ENCODE results near the gene PRUNE1.

PRUNE1 gene, protein sequence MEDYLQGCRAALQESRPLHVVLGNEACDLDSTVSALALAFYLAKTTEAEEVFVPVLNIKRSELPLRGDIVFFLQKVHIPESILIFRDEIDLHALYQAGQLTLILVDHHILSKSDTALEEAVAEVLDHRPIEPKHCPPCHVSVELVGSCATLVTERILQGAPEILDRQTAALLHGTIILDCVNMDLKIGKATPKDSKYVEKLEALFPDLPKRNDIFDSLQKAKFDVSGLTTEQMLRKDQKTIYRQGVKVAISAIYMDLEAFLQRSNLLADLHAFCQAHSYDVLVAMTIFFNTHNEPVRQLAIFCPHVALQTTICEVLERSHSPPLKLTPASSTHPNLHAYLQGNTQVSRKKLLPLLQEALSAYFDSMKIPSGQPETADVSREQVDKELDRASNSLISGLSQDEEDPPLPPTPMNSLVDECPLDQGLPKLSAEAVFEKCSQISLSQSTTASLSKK

DNA sequence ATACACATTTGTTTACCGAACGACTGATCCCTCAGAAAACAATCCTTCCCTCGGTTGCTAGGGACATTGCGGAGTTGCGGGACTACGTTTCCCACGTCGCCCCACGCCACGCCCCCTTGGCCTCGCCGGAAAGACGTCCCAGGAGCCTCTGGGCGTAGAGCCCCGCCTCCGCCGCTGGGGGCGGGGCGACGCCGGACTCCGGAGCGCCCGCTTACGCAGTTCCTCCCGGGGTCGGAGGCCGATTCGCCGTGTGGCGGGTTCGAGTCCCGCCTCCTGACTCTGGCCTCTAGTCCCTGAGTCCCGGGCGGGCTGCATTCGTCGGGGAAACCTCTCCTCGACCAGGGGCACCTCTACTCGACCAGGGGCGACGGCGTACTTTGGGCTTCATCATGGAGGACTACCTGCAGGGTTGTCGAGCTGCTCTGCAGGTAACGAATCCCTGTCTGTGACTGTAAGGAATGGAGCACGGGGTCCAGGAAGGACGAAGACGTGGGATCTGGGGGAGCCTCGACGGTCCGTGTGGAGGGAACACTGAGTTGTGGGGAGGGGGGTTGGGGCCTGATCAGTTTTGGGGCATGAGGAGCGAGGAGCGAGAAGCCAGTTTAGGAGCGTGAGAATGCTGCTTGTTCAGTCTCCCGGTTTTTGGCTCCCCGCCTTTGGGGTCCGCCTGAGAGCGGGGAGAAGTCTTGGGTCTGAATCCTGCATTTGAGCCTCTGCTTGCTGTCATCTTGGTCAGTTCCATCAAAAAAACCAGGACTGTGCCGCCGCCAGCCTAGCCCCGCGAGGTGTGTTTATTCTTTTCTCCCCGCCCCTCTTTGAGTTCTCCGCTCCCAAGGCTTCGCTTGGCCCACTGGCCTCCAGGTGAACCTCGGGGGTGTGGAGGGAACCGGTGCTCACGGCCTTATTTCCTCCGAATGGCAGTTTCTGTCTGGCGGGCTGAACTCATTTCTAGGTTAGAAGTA is at the start of gene PRUNE1:
Gene PRUNE1 (plus strand): TSS at position 206 of the 962 bp plus-strand sequence. CDS start 184 bp downstream, at position 390.
- DNase-seq = peak; percentile 98

DNA sequence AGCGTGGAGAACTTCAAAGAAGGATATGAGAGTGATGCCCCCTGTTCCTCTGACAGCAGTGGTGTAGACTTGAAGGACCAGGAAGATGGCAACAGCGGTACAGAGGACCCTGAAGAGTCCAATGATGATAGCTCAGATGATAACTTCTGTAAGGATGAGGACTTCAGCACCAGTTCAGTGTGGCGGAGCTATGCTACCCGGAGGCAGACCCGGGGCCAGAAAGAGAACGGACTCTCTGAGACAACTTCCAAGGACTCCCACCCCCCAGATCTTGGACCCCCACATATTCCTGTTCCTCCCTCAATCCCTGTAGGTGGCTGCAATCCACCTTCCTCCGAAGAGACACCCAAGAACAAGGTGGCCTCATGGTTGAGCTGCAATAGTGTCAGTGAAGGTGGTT is 47.6 kb upstream of the PRUNE1 start:
- DNase-seq = no peak

DNA sequence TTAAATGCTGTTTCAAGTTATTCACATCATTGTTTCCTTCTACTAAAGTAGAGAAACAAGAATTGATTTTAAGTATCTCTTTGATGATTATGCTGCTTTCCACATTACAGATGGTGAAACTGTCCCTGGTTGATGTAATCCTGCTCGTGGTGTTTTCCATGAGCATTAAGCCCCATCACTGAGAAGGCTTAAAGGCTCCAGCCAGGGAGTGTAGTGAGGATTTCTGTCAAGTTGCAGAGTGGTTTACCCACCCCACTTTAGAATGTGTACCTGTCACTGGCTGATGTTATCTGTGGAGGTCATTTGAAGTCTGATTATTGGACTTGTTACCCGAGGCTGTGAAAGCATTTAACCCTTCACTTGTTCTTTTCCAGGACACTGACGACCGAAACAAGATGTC is 46.5 kb upstream of the PRUNE1 start:
- no peak for DNase-seq

DNA sequence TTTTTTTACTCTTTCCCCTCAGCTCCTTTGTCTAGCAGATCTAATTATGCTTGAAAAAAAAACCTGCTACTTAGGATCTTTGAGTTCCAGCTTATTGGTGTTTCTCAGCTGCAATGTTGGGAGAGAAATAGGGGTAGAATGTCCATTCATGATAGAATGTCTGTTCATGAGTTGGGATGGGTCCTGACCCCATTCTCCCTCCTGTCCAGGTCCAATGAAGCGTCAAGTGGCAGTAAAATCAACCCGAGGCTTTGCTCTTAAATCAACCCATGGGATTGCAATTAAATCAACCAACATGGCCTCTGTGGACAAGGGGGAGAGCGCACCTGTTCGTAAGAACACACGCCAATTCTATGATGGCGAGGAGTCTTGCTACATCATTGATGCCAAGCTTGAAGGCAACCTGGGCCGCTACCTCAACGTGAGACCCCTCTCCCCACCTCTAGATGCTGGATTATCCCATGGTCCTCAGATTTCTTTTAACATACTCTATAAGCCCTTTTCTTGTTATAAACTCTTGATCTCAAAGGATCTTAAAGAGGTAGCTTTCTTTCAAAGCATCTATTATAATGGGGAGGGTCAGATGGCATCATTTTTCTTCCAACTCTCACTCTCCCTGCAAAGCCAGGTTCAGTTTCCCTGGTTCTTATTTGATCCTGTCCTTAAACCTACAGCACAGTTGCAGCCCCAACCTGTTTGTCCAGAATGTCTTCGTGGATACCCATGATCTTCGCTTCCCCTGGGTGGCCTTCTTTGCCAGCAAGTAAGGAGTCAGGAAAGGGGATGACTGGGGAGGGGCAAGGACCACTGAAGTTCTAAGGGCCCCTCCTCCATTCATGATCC is 44.7 kb upstream of the PRUNE1 start:
- no peak for DNase-seq

DNA sequence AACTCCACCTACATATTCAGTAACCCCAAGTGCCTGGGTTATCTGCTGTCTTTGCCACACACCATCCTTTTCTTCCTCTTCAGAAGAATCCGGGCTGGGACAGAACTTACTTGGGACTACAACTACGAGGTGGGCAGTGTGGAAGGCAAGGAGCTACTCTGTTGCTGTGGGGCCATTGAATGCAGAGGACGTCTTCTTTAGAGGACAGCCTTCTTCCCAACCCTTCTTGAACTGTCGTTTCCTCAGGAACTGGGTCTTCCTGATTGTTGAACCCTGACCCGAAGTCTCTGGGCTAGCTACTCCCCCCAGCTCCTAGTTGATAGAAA is 44.1 kb upstream of the PRUNE1 start:
- DNase-seq = no peak

DNA sequence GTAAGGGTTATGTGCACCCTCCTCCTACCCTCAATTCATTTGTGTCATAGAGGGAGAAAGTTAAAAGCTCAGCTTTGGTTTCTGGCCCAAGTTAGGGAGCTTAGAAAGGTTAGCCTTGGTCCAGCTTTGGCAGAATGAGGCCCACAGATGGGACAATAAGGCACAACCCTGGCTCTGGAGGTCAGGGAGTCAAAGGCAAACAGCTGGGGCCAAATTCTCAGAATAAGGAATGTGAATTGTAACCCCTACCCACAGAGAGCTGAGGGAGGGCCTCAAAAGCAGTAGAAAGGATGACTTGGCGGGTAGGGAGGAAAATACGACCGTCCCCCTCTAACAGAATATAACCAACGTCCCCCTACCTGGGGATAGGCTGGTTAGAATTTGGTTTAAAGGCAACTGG is 42.6 kb upstream of the PRUNE1 start:
- DNase-seq = no peak

DNA sequence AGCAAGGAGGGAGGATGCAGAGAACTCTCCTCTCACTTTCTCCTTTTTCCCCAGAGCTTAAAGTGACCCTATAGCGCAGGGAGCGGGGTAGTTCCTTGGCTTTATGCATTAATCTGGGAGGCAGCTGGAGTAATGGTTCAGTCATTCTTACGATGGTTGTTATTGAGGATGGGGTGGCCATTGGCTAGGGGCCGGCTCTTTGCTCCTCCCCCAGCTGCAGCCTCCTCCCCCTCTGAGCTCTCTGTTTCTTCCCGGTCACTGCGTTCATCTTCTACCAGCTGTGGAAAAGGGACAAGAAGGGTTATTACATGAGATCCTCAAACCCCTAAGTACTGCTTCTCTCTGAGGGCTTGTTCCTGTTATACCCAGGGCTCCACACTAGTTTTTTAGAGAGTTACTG is 42.2 kb upstream of the PRUNE1 start:
- no peak for DNase-seq

DNA sequence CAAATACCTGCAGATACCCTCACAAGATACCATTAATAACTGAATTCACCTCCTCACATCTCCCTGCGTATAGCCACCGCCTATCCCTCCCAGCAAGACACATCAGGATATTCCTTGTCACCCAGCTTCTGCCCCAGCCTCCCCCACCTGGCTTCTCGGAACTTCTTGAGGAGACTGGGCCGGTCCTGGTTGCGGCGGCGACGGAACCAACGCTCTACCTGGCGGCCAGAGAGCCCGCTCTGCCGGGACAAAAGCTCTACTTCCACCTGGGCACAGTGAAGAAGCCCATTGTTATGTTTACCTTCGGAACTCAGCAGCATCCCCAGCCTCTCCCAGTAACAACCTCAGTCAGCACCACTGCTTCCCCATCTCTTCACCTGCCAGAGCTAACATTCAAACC is 40.3 kb upstream of the PRUNE1 start:
- DNase-seq = no peak

DNA sequence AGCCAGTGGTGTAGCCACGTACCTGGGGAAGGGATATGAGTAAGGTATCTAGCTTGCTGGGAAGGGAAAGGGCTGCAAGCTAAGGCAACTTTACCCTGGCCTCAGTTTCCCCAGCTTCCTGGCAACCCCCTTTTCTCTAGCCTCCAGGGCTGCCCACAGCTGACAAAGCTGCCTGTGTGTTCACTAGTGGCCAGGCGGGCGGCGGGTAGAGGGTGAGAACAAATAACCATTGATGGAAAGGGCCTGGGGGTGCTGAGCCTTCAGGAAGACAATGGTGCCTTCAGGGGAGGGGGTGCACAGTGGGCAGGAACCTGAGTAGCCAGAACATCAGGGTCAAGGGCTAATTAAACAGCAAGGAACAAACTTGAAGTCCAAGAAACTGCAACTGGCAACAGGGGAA is 39.8 kb upstream of the PRUNE1 start:
- no peak for DNase-seq

DNA sequence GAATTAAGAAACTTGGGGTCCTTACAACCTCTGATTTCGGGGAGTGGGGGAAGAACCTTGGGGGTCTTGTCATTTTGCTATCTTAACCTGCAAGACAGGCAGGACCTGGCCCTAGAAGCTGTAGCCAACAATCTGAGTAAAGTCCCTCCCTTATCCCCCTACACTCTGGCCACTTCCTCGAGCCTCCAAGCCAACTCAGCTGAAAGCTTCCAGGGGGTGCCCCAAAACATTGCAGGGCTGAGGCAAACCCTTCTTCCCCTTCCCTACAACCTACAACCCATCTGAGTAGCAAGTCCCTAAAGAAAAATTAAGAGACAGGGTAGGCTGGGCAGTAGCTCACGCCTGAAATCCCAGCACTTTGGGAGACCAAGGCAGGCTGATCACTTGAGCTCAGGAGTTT is 38.6 kb upstream of the PRUNE1 start:
- no peak for DNase-seq

DNA sequence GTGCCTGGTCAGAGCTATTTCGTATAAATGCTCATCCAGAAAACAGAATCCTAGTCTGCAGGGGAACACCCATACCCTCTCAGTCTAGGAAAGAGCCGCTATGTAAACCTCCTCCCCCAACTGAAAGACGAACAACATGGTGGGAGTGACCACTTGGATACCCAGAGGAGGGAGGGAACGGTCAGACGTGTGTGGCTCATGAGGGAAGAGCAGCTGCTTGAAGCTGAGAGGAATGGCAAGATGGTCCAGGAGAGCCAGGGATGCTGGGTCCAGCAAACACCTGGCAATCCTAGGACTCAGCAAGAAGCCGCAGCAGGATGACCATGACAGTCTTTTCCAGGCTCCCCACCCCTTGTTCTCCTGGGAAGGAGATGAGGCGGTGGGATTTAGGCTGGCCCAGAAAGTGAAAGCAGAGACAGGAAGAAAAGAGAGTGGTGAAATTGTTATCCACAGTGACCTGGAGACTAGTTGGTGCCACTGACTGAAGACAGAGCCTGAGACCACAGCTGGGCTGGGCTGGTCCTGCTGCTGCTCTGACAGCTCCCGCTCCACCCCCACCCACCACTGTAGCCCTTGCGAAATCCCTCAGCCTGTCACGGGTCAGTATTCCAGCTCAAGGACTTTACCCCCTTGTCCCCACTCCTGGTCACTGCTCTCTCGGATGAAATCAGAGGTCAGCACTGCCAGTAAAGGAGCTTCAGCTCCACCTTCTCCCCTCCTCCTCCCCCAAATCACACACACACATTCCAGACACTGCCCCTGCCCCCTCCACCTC is 37.3 kb upstream of the PRUNE1 start:
- no peak for DNase-seq

DNA sequence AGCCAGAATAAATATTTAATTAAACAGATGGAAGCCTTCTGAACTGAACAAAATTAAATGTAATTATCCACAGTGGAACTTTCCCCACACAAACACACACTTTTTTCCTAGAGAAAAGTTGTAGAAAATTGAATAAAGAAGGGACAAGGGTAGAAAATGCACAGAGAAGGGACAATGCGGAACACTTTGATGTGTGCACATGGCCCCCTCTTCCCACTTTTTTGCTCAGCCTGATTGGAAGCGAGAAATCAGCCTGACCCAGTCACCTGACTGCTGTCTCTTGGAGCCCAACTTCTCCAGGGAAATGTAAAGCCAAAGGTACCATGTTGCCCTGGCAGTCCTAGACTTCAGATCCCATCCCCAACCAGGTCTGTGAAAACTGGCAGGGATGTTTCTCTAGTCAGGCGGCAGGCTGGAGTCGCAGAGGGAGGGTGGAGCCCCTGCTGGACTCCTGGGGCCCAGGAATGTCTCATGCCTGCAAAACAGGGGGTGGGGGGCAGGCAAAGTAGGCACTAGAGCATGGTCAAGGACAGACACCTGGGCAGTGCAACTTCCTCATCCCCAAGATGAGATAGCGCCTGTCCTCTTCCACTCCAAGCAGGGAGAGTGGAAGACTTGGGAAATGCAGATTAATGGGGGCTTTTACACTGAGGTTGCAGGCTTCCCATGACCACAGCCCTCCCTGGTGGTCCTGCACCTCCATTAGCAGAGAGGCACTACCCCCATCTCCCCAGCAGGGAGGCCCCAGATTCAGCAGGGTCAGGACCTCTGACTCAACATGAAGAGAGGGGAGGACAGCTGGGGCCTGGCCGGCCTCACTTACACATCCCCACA is 36.4 kb upstream of the PRUNE1 start:
- no peak for DNase-seq

DNA sequence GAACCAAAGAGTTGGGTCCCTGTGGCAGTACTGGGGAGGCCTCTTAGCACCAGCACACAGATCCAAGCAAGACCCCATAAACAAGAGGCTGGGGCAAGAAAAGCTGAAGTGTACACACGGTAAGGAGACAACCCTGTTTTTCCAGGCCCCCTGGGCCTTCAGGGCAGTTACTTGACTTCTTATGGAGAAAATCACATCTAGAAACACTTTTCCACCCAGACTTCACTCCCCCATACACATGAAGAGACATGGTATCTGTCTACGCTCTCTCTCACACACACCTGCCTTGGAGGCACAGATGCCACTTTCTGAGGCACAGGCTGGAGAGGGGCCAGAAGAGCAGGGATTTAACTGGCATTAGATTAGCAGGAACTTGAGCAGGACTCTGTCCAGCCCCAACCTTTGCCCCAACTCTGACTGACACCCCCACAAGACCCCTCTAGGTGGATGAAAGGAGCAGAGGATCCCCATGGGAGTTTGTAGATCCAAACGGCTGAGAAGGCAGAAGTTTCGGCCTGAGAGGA is 35.8 kb upstream of the PRUNE1 start:
- DNase-seq = no peak

DNA sequence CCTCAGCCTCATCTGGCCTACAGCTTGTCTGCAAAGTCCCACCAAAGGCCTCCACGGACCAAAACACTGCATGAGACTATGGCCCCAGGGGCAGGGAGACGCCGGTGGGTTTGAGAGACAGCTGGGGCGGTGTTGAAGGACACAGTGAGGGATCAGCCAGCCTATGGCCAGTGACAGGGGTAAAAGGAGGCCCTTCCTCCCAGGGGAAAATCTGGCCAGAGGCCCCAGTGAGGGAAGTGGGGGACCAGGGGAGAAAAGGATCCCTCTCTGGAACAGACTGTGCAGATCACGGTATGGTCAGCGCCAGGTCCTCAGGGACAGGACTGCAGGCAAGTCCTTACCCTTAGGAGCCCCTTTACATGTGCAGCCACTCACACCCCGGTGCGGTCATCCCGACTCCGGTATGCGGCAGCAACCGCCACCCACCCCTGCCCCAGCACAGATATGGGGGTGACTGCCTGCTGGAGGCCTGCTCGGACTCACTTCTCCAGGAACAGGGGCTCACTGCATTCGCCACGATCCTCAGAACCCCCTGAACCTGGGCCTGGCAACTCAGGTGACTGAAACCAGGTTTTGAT is 34.9 kb upstream of the PRUNE1 start:
- DNase-seq = no peak

DNA sequence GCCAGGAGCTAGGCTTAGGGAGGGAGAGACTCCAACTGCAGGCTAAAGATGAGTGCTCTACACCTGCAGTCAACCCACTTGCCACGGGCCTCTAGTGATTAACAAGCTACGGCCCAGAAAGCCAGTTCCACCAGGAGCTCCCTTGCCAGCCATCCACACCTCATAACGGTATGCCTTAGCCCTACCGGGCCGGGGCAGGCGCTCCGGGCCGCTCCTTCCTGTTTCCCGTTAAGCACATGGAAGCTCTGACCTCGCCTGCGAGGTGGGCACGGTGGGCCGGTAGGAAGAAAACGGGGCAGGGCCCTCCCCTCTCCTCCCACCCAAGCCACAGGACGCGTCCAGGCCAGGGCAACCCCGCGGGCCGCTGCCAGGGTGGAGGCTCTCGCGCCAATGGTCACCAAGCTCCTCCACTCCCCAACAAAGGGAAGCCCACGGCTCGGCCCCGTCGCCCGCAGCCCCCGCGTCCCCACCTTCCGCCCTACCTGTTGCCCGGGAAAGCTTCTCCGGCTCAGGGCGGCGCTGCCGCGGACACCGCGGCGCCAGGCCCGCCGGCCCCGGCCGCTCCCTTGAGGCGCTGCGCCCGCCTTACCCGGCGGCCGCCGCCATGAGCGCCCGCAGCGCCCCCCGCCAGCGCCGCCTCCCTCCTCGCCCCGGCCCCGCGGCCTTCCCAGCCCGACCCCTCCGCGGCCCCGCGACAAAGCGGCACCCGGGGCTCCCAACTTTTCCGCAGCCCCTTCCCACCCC is 34.2 kb upstream of the PRUNE1 start:
- DNase-seq = no peak

DNA sequence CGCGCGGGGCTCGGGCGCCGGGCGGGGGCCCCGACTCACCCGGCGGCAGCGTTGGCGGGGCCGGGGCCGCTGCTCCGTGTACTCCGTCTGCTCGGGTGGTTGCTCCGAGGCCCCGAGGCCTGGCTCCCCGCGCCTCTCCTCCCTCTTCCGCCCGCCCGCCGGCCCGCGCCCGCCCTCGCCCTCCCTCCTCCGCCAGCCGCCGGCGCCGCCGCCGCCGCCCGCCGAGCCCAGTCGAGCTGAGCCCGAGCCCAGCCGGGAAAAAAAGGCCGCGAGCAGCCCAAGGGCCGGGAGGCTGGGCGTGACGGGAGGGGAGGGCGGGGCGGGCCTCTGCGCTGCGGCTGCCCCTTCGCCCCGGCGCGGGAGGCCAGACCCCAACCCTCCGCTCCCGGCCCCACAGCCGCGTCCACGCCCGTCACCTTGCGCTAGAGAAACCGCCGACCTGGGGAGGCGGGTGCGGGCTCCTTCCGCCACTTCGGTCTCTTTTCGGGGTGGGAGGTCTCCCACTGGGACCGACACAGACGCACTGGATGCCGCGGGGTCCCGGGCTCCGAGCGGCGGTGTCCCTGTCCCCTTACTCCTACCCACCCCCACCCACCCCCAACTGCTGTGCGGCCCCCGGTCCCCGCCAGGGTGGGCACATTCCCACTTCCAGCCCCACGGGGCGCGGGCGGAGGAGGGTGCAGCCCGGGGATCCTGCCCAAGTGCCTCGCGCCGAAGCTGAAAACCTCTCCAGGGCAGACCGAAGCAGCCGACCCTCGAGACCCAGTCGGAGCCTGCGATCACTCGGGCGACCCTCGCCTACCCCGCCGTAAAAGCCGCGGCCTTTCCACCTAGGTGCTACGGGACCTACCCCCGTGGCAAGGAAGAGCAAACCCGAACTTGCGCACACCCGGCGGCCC is 33.4 kb upstream of the PRUNE1 start, which contains the start of gene CERS2:
Gene CERS2 (minus strand): TSS at position 256 of the 899 bp plus-strand sequence. CDS start 5,745 bp downstream, outside the sequence.
- peak; percentile 83 for DNase-seq

DNA sequence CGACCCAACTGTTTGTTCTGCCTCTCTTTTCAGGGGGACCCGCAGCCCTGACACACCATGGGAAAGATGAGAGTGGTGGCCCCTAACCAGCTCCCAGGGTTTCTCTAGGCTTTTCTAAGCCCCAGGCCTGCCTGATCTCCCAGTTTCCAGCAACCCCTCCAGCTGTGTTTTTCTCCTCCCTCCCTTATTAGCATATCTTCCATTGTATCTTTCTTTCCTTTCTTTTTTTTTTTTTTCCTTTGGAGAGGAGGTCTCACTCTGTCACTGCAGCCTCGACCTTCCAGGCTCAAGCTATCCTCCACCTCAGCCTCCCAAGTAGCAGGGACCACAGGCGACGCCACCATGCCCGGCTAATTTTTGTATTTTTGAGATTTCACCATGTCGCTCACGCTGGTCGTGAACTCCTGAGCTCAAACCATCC is 31.8 kb upstream of the PRUNE1 start:
- DNase-seq = no peak

DNA sequence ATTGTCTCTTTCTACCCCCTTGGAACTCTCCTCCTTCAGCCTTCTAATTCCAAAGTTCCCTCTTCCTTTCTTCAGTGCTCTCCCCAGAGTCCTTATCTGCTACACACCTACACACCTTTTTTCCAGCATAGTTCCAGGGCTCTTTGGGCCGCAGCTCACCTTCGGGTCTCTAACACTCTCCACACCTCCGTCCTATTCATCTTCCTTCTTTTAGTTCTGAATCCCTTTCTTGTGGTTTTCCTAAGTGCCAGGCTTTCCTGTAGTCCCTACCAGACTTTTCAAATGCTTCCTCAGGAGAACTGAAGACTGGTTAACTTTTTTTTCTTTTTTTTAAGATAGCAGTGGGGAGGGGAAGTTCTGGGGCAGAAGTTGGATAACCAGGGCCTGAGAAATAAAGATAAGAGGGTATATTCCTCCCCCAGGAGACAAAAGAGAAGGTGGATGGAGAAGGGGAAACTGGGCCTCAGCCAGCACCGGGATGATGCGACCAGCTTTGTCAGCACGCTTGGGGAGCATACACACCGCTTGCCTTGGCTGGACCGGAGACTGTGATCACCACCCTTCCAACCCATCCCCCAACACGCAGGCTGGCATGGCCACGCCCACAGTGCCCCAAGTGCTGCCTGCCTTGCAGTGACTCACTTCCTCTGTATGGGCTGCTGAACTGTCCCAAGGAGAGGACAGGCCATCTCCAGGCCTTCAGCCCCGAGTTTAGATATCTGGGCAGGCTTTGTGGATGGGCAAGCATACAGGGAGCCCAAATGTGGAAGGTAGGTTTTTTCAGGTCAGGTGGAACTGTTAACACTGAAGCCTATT is 31.2 kb upstream of the PRUNE1 start:
- no peak for DNase-seq
